ENCODE measurements around the gene SLC45A2. TPM values are rescaled to one million over a fixed set of nuclear protein-coding genes. Genes with fewer than 3 reads are reported as not detected.
"Not testable (repeated sequence)": the region's sequence is repeated elsewhere in the genome, so short reads cannot be mapped to it uniquely, and the experiment has no call there.

Gene SLC45A2
- total RNA-seq (not detected), total RNA-seq (0 reads per million in 2 donors)

- no peaks in the 10 kb centered on the region for H3K27me3 Mint-ChIP-seq
Measured at GRCh38 chr5:33984671-33985124, at the start of gene SLC45A2. SLC45A2 (minus strand) TSS chr5:33984693; CDS start chr5:33984583, 110 bp downstream.

GRCh38 chr5:34031966-34032365, 47.5 kb upstream of the SLC45A2 start:
- no peaks in the 10 kb centered on the region for H3K9me3 ChIP-seq (ENCODE audit: control insufficient read depth, low read length, poor library complexity, severe bottlenecking)
- Mint-ChIP-seq H3K4me1 (no peaks in the 10 kb centered on the region), H3K27me3 (no peaks in the 10 kb centered on the region), H3K36me3 (ENCODE audit: low read depth) (peaks cover 4% of the 10 kb centered on the region), H3K4me3 (no peak overlapping the region), H3K27ac (no peak overlapping the region)
- no peak for DNase-seq
- ATAC-seq: no peak

More at GRCh38 chr5:33984671-33985124, at the start of gene SLC45A2:
- Mint-ChIP-seq H3K4me1 (no peaks in the 10 kb centered on the region), H3K27ac (no peak within 1 kb of the TSS), H3K36me3 (ENCODE audit: low read depth) (no peaks in the 10 kb centered on the region), H3K4me3 (no peak within 1 kb of the TSS)
- H3K9me3 ChIP-seq (ENCODE audit: control insufficient read depth, low read length, poor library complexity, severe bottlenecking): no peaks in the 10 kb centered on the region
- DNase-seq: no peak
- no peak for ATAC-seq

- Mint-ChIP-seq H3K27me3 (no peaks in the 10 kb centered on the region), H3K4me3 (no peak overlapping the region), H3K36me3 (ENCODE audit: low read depth) (peaks cover 6% of the 10 kb centered on the region), H3K4me1 (no peaks in the 10 kb centered on the region), H3K27ac (no peak overlapping the region)
- ATAC-seq: no peak
- H3K9me3 ChIP-seq (ENCODE audit: control insufficient read depth, low read length, poor library complexity, severe bottlenecking): no peaks in the 10 kb centered on the region
- DNase-seq: no peak
Measured at GRCh38 chr5:34031117-34031516, 46.6 kb upstream of the SLC45A2 start.

- not testable (repeated sequence) for H3K36me3 Mint-ChIP-seq (ENCODE audit: low read depth); H3K27me3 Mint-ChIP-seq; H3K4me3 Mint-ChIP-seq; ATAC-seq; DNase-seq; H3K9me3 ChIP-seq (ENCODE audit: control insufficient read depth, low read length, poor library complexity, severe bottlenecking); H3K27ac Mint-ChIP-seq; H3K4me1 Mint-ChIP-seq
Measured at GRCh38 chr5:34030585-34030984, 46.1 kb upstream of the SLC45A2 start.

GRCh38 chr5:34030048-34030447, 45.6 kb upstream of the SLC45A2 start:
- ATAC-seq (no peak), DNase-seq (no peak)
- Mint-ChIP-seq H3K4me1 (no peaks in the 10 kb centered on the region), H3K27me3 (no peaks in the 10 kb centered on the region), H3K4me3 (no peak overlapping the region), H3K36me3 (ENCODE audit: low read depth) (peaks cover 8% of the 10 kb centered on the region), H3K27ac (no peak overlapping the region)
- H3K9me3 ChIP-seq (ENCODE audit: control insufficient read depth, low read length, poor library complexity, severe bottlenecking): no peaks in the 10 kb centered on the region

- ATAC-seq: no peak
- Mint-ChIP-seq H3K27me3 (no peaks in the 10 kb centered on the region), H3K36me3 (ENCODE audit: low read depth) (peaks cover 8% of the 10 kb centered on the region), H3K4me3 (no peak overlapping the region), H3K4me1 (no peaks in the 10 kb centered on the region), H3K27ac (no peak overlapping the region)
- no peak for DNase-seq
- H3K9me3 ChIP-seq (ENCODE audit: control insufficient read depth, low read length, poor library complexity, severe bottlenecking): no peaks in the 10 kb centered on the region
Measured at GRCh38 chr5:34028349-34028748, 43.9 kb upstream of the SLC45A2 start.

- ATAC-seq: no peak
Measured at GRCh38 chr5:34026089-34026761, 41.7 kb upstream of the SLC45A2 start.

GRCh38 chr5:34022121-34022705, 37.7 kb upstream of the SLC45A2 start:
- Mint-ChIP-seq H3K27me3 (no peaks in the 10 kb centered on the region), H3K36me3 (ENCODE audit: low read depth) (peaks cover 9% of the 10 kb centered on the region)

More at GRCh38 chr5:34026089-34026761, 41.7 kb upstream of the SLC45A2 start:
- H3K4me3 Mint-ChIP-seq: no peak overlapping the region
- DNase-seq: no peak
- no peak overlapping the region for H3K27ac Mint-ChIP-seq
- no peaks in the 10 kb centered on the region for H3K9me3 ChIP-seq (ENCODE audit: control insufficient read depth, low read length, poor library complexity, severe bottlenecking)
- no peaks in the 10 kb centered on the region for H3K27me3 Mint-ChIP-seq
- peaks cover 9% of the 10 kb centered on the region for H3K36me3 Mint-ChIP-seq (ENCODE audit: low read depth)
- H3K4me1 Mint-ChIP-seq: peaks cover 13% of the 10 kb centered on the region

GRCh38 chr5:34021334-34021733, 36.8 kb upstream of the SLC45A2 start:
- Mint-ChIP-seq H3K4me3 (peak overlapping the region; percentile 36), H3K4me1 (peaks cover 15% of the 10 kb centered on the region), H3K27ac (peak overlapping the region; percentile 80), H3K36me3 (ENCODE audit: low read depth) (peaks cover 12% of the 10 kb centered on the region), H3K27me3 (no peaks in the 10 kb centered on the region)
- no peaks in the 10 kb centered on the region for H3K9me3 ChIP-seq (ENCODE audit: control insufficient read depth, low read length, poor library complexity, severe bottlenecking)
- ATAC-seq (no peak), DNase-seq (no peak)

More at GRCh38 chr5:34022121-34022705, 37.7 kb upstream of the SLC45A2 start:
- Mint-ChIP-seq H3K4me3 (peak overlapping the region; percentile 53), H3K27ac (peak overlapping the region; percentile 80), H3K4me1 (peaks cover 13% of the 10 kb centered on the region)
- ATAC-seq (peak; percentile 39), DNase-seq (no peak)
- no peaks in the 10 kb centered on the region for H3K9me3 ChIP-seq (ENCODE audit: control insufficient read depth, low read length, poor library complexity, severe bottlenecking)

GRCh38 chr5:34020726-34021125, 36.2 kb upstream of the SLC45A2 start:
- ATAC-seq (no peak), DNase-seq (no peak)
- Mint-ChIP-seq H3K4me1 (peaks cover 15% of the 10 kb centered on the region), H3K27me3 (no peaks in the 10 kb centered on the region), H3K27ac (peak overlapping the region; percentile 80), H3K4me3 (no peak overlapping the region), H3K36me3 (ENCODE audit: low read depth) (peaks cover 8% of the 10 kb centered on the region)
- H3K9me3 ChIP-seq (ENCODE audit: control insufficient read depth, low read length, poor library complexity, severe bottlenecking): no peaks in the 10 kb centered on the region

GRCh38 chr5:34017254-34017653, 32.8 kb upstream of the SLC45A2 start:
- Mint-ChIP-seq H3K4me1 (peaks cover 10% of the 10 kb centered on the region), H3K27me3 (no peaks in the 10 kb centered on the region), H3K4me3 (no peak overlapping the region), H3K27ac (no peak overlapping the region), H3K36me3 (ENCODE audit: low read depth) (peaks cover 6% of the 10 kb centered on the region)
- DNase-seq (no peak), ATAC-seq (no peak)
- no peaks in the 10 kb centered on the region for H3K9me3 ChIP-seq (ENCODE audit: control insufficient read depth, low read length, poor library complexity, severe bottlenecking)

- no peak for DNase-seq
- peaks cover 6% of the 10 kb centered on the region for H3K36me3 Mint-ChIP-seq (ENCODE audit: low read depth)
- no peaks in the 10 kb centered on the region for H3K27me3 Mint-ChIP-seq
- no peaks in the 10 kb centered on the region for H3K9me3 ChIP-seq (ENCODE audit: control insufficient read depth, low read length, poor library complexity, severe bottlenecking)
- ATAC-seq: no peak
- H3K27ac Mint-ChIP-seq: no peak overlapping the region
- peaks cover 5% of the 10 kb centered on the region for H3K4me1 Mint-ChIP-seq
- no peak overlapping the region for H3K4me3 Mint-ChIP-seq
Measured at GRCh38 chr5:34016750-34017149, 32.3 kb upstream of the SLC45A2 start.

- no peak for DNase-seq
- peaks cover 6% of the 10 kb centered on the region for H3K36me3 Mint-ChIP-seq (ENCODE audit: low read depth)
- ATAC-seq: no peak
- no peak overlapping the region for H3K4me3 Mint-ChIP-seq
- H3K4me1 Mint-ChIP-seq: peaks cover 2% of the 10 kb centered on the region
- H3K27ac Mint-ChIP-seq: no peak overlapping the region
- no peaks in the 10 kb centered on the region for H3K27me3 Mint-ChIP-seq
- H3K9me3 ChIP-seq (ENCODE audit: control insufficient read depth, low read length, poor library complexity, severe bottlenecking): no peaks in the 10 kb centered on the region
Measured at GRCh38 chr5:34016222-34016621, 31.7 kb upstream of the SLC45A2 start.
